AG08395 (cell line): ENCODE data around the gene CLSTN3.
"Not testable (repeated sequence)": the region's sequence is repeated elsewhere in the genome, so short reads cannot be mapped to it uniquely, and the experiment has no call there.

Source experiments
- DNase-seq: peaks from one replicate; pipeline ENCODE4 v3.0.0; 2012; ENCODE audit warnings: mixed read lengths, low spot score

CLSTN3 gene

GRCh38 chr12:7103837-7104584, 26.2 kb upstream of the CLSTN3 start:
- DNase-seq: no peak

- DNase-seq: no peak
Measured at GRCh38 chr12:7106082-7106481, 24.1 kb upstream of the CLSTN3 start.

GRCh38 chr12:7107181-7107580, 23.0 kb upstream of the CLSTN3 start:
- DNase-seq: not testable (repeated sequence)

DNA sequence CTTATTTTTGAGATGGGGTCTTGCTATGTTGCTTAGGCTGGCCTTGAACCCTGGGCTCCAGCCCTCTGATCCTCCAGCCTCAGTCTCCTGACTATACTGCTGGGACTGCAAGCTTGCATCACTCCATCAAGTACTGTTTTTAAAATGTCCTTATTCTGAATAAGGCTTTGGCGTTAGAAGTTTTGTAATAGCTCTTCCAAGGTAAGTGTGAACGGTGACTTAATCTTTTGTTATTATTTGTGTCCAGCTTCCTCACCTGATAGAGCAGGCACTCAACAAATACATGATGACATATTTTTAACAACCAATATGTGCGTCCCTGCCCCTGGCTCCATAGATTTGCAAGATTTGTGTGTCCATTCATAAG, 22.6 kb upstream of the CLSTN3 start:
- DNase-seq: no peak

DNA sequence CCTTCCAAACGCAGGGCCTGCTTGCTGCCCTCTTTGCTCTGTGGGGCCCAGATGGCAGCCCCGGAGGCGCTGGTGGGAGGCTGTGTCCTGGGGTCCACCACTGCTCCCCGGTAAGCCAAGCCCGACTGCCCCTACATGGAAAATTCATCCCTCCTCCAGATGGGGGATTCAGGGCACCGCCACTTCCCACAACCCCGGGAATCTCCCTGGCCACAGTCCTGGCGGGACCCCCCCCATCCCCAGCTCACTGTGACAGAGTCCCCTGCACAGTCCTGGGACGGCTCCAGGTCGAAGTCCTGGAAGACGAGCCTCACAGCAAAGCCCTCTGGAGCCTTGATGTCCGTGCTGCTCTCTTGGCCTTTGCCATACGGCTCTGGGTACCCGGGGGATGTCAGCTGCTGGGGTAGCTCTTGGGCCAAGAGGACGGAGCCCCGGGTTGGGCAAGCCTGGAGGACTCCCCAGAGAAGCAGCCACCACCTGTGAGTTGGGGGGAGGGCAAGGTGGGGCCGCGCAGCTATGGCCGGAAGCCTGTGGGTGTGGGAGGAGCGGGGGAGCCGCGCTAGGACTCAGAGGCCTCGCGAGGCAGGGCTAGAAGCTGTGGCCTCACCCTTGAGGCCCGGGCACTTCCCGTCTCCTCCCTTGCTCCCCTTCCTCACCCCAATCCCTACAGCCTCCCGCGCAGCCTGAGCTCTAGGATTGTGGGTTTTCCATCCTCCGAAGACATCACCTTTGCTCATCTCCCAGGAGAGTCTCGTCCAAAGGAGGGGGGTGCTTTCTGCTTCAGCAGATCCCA, 22.0 kb upstream of the CLSTN3 start:
- peak; percentile 73 for DNase-seq

DNA sequence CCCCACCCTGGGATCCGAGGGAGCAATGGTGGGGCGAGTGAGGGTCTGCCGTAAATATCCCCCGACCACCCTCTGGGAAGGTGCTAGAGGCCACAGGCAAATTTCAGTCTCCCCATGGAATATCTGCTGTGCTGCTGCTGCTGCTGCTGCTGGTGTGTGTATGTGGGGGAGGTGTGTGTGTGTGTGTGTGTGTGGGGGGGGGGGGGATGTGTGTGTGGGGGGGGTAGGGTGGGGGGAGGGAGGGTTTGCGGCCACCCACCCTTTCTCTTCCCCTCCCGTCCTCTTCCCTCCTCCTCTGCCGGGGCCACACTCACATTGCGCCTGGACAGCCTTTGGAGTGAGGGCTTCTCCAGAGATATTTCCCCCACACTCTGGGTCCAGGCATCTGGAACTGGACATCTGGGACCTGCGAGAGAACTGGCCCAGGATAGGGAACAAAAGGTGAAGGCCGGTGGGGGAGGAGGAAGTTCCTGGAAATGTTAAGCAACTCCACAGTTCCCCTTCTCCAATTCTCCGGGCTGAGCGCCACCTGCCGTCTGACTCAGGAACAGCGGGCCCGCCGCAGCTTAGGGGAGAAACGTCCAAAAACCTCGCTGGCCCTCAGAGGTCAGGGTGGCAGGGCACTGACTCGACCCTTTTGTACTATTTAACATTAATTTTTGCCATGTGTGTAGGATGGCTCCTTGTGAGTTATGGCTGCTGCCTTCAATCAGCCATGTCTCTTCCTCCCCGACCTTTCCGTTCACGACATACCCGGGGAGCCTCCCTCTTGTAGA, 21.2 kb upstream of the CLSTN3 start, which contains the start of gene C1RL:
Gene C1RL (minus strand): TSS at position 419 of the 776 bp plus-strand sequence. CDS start 34 bp downstream, at position 385.
- DNase-seq: peak; percentile 87

GRCh38 chr12:7109572-7109920, 20.6 kb upstream of the CLSTN3 start:
- DNase-seq: no peak

DNA sequence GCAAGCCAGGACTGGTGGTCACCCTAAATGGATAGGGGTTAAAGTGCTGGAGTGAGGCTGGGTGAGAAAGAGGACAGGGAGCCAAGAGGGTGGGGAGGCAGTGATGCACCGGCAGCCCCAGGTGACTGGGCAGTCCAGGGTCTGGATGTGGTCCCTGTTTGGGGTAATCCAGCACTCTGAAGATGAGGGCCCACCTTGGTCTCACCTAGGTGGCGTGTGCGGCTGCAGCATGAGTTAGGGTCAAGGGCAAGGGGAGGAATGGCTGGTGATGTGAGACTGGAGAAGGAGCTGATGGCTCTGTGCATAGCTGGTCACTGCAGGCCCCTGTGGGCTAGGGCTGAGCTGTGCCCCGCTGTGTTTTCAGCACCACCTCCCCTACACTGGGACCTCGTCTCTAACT, 19.5 kb upstream of the CLSTN3 start:
- no peak for DNase-seq

DNA sequence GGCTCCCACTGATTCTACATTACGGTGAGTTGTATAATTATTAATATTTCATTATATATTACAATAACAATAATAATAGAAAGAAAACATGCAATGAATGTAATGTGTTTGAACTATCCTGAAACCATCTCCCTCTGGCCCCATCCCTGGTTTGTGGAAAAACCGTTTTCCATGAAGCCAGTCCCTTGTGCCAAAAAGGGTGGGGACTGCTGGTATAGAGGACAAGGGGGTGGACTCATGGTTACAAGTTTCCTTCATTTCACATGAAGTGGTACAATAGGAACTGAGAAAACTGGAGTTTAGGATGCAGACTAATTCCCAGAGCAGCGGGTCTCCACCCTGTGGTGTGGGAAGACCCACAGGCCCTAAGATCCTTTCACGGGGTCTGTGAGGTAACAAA, 18.1 kb upstream of the CLSTN3 start:
- no peak for DNase-seq

DNA sequence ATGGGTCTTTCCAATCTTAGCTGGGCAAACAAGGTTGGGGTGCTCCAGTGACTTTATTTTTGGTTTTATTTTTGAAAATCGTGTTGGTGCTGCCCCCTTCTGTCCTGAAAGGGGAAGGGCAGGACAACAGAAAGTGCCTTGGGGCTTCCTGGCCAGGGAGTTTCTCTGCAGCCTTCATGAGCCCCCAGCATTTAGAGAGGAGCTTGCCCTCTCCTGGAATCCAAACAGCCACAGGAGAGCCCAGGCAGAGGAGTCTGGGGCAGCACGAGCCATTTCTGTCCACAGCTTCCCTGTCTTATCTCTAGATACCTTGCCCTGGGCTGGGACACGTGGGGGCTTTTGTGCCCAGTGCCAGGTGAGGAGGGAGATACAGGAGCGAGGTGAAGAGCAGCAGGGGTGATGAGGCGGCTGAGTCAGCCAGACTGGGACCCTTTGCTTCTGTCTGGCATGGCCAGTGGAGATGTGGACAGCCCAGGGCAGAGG, 16.7 kb upstream of the CLSTN3 start:
- peak; percentile 71 for DNase-seq

- no peak for DNase-seq
Measured at GRCh38 chr12:7114008-7114407, 16.2 kb upstream of the CLSTN3 start.

- no peak for DNase-seq
Measured at GRCh38 chr12:7114851-7115250, 15.3 kb upstream of the CLSTN3 start.

- no peak for DNase-seq
Measured at GRCh38 chr12:7116196-7116595, 14.0 kb upstream of the CLSTN3 start.

DNA sequence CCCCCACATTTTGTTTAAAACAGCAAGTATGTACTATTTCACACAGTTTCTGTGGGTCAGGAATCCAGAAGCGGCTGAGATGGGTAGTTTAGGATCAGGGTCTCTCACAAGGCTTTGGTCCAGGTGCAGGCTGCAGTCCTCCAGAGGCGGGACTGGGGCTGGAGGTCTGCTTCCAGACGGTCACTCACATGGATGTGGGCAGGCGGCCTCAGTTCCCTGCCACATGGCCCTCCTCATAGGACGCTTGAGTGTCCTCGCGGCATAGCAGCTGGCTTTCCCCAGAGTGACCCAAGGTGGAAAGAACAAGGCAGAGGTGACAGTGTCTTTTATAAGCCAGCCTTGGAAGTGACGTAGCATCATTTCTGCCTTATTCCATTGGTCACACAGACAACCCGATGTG, 13.3 kb upstream of the CLSTN3 start:
- DNase-seq: no peak

GRCh38 chr12:7117670-7118069, 12.5 kb upstream of the CLSTN3 start:
- no peak for DNase-seq

- DNase-seq: no peak
Measured at GRCh38 chr12:7118881-7119280, 11.3 kb upstream of the CLSTN3 start.

GRCh38 chr12:7120166-7120565, 10.0 kb upstream of the CLSTN3 start:
- DNase-seq: no peak

- DNase-seq: no peak
Measured at GRCh38 chr12:7121324-7121723, 8.8 kb upstream of the CLSTN3 start.

DNA sequence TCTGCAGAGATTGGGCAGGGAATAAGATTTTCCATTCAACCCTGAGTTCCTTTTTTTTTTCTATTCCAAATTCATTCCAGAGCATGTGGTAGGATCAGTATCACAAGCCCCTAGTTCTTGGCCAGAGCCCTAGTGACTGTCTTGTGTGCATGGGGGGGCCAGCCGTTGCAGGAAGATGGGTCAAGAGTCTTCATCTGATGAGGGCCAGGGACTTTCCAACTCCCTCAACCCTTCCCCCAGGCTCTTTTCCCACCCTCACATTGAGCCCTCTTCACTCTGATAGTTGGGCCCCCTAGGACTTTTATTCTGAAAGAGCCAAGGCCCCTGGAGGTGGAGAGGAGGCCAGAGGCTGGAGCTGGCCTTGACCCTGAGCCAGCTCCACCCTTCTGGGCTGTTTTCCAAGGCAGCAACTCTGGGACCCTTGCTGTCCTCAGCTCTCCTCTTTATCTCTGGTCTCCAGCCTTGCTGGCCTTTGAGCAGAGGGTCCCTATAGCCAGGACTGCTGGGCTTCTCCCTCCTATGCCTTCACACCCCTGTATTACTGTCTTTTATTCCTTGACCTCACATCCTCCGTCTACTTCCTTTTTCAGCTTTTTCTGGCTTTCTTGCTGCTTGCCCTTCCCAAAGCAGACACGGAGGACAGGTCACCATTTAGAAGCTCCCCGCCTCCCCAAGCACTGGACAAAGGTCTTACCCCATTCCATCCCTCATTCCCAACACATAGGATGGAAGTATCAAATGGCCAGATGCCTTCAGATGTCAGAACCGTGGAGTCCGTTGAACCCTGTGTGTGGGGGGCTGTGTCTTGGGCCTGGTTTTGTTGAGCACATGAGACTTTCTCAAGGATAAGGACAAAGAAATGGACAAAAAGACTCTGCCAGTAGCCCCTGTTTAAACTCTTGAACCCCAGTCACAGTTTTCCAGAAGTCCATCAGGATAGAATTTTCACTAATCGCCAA, 7.1 kb upstream of the CLSTN3 start:
- DNase-seq: no peak

GRCh38 chr12:7123806-7124522, 6.2 kb upstream of the CLSTN3 start:
- no peak for DNase-seq
